HG02840 (cell line): ENCODE measurements around the gene BICD1.
"Not testable (repeated sequence)": the region's sequence is repeated elsewhere in the genome, so short reads cannot be mapped to it uniquely, and the experiment has no call there.

Source experiments
- ATAC-seq: cut with Tn5 transposase; IDR thresholded peaks from one replicate; pipeline ENCODE4 v1.9.1; 2021; ENCODE audit warnings: mild to moderate bottlenecking, moderate library complexity, moderate number of reproducible peaks; ENCODE audit not compliant: unreplicated experiment, low FRiP score

Gene BICD1

DNA sequence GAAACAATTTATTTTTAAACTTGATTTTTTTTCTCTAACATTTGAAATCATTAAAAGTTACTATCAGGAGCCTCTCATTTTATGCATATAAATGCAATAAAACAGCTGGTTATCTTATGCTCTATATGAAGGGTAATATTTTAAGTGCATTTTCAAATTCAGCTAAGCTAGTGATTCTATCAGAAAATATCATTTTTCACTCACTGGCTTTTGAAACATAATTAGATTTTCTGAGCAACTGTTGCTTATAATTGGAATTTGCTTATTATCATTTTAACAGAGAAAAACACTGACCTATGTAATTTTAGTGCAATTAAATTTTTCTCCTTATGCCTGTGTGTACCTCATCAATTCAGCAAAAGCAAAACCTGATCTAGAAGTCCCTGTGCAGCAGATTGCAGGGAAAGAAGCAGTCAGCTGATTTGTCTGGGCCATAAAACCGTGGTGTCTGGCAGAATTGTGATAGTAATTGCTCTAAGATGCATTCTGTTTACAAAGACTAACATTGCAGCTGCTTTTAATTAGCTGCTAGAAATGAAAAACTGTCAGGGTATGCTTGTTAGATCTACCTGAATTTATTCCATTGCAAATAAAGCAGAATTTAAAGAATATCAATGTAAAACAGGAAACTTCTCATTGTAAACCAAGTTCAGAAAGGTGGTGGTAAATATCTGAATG, 75.0 kb downstream of the BICD1 start:
- no peak for ATAC-seq

- no peak for ATAC-seq
These were observed 77.0 kb downstream of the BICD1 start for GRCh38 chr12:32183650-32184049.

GRCh38 chr12:32187127-32187526, 80.5 kb downstream of the BICD1 start:
- ATAC-seq, result not testable (repeated sequence)

DNA sequence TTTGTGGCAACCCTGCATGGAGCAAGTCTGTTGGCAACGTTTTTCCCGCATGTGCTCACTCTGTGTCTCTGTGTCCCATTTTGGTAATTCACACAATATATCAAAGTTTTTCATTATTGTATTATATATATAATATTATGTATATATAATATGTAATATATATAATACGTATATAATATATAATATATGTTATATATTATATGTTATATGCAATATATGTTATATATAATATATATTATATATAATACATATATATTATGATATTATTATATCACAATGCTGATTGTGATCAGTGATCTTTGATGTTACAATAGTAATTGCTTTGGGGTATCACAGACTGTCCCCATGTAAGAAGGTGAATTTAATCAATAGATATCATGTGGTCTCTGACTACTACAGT, 84.8 kb downstream of the BICD1 start:
- ATAC-seq, result no peak

DNA sequence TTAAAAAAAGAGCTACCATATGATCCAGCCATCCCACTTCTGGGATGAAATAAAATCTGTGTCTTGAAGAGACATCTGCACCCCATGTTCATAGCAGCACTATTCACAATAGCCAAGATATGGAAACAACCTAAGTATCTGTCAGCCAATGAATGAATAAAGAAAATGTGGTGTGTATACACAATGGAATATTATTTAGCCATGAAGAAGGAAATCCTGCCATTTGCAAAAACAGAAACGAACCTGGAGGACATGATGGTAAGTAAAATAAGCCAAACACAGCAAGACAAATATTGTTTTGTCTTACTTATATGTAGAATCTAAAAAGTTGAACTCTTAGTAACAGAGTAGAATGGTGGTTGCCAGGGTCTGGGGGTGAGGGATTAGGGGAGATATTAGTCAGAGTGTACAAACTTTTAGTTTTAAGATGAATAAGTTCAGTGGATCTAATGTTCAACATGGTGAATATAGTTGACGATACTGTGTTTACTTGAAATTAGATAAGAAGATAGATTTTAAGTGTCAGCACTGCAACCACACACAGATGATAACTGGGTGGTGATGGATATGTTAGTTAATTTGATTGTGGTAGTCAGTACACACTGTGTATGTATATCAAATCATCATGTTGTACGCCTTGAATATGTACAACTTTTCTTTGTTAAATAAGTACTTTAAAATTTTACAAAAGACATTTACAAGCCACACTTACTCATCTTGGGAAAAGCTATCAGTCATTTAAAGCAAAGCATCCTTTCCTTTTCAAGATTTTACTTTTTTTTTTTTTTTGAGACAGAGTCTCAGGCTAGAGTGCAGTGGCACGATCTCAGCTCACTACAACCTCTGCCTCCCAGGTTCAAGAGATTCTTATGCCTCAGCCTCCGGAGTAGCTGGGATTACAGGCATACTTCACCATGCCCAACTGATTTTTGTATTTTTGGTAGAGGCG, 89.9 kb downstream of the BICD1 start:
- no peak for ATAC-seq

DNA sequence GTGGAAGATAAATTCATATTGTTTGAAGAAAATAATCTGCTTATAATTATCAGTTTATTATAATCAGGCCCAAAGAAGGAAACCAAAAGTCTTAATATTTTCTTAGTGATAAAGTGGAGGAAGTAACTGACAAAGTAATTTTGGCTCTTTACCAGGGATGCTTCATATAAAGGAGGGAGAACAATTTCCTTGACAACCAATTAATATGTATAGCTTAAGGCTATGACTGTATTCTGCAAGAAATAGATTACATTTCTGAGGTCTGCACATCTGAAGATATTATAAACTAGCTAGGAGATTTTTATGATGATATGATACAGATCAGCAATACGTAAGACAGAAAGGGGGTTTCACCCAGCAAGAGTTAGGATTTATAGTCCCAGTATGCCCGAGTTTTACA, 90.8 kb downstream of the BICD1 start:
- ATAC-seq, result no peak

GRCh38 chr12:32198555-32198954, 91.9 kb downstream of the BICD1 start:
- ATAC-seq, result no peak

DNA sequence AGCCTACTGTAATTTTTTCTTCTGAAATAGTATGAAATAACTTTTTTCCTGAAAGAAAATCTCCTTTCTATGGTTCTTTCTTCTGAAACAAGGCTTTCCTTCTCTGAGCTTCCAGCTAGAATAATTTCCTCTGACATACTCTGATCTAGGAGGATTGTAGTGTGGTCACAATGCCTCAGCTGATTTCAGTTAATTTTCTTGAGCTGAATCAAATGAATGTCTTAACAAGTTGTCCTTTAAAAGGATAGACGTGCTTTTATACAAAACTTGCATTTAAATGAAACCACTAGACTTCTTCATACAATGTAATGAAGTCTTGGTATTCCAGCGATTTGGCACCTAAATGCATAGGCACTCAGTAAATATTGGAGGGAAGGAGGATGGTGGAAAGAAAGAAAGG, 94.4 kb downstream of the BICD1 start:
- no peak for ATAC-seq

- no peak for ATAC-seq
These were observed 95.3 kb downstream of the BICD1 start for GRCh38 chr12:32201976-32202375.

- no peak for ATAC-seq
These were observed 99.1 kb downstream of the BICD1 start for GRCh38 chr12:32205731-32206130.

GRCh38 chr12:32208355-32208754, 101.7 kb downstream of the BICD1 start:
- ATAC-seq, result no peak

DNA sequence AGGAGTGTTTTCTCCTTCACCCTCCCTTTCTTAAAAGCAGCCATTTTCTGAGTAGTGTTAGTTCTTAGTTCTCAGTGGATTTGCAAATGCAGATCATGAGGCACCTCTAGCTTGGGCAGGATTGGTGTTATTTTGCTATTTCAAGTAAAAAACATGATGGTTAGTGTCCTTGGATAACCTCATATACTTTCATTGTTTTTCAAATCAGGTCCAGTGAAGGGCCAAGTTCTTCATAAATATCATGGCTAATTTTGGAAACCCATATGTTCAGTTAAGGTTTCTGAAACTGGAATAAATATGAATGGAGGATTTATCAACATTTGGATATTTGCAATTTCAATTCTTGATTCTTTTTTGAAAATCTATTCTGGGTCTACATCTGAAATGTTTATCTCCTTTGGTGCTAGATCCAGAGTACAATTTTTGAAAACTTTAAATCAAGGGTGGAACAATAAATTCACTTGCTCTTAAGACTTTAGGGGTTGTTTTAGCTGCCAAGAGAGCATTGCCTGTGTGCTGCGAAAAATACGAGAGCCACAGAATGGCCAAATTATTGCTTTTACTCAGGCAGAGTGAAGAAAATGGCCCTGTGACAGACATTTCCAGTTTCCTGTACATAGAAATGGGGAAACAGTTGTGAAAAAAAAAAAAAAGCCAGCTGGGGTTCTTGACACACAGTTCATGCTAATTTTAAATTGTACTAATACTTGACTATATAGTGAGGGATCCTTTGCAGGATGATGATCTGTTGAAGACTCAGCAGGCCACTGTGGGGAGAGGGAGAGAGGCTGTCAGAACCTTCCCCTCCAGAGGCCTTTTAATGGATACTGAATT, 104.6 kb downstream of the BICD1 start:
- ATAC-seq, result no peak

- ATAC-seq, result no peak
These were observed 105.2 kb downstream of the BICD1 start for GRCh38 chr12:32211900-32212156.

- ATAC-seq, result no peak
These were observed 108.1 kb downstream of the BICD1 start for GRCh38 chr12:32214723-32215122.

GRCh38 chr12:32217354-32218310, 111.0 kb downstream of the BICD1 start:
- ATAC-seq, result no peak

GRCh38 chr12:32223941-32224340, 117.3 kb downstream of the BICD1 start:
- no peak for ATAC-seq

DNA sequence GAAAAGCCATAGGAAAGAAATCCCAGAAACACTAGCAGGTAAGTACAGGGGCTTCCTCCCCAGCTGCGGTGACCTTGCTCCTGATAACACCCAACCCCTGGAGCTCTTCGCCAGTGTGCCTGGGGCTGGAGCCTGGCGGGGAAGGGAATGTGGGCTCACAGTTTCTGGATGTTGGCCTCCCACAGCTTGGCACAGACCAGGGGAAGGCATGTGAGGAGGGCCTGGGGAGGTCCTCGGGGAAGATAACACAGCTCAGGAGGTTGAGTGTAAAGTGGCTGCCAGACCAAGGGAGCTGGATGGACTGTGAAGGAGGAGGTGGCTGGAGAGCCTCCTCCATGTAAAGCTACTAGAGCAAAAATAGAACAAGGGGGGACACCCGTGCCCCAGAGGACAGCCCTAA, 120.1 kb downstream of the BICD1 start:
- ATAC-seq, result no peak

- ATAC-seq, result no peak
These were observed 123.4 kb downstream of the BICD1 start for GRCh38 chr12:32229971-32230612.

- ATAC-seq, result no peak
These were observed 124.0 kb downstream of the BICD1 start for GRCh38 chr12:32230613-32230993.

DNA sequence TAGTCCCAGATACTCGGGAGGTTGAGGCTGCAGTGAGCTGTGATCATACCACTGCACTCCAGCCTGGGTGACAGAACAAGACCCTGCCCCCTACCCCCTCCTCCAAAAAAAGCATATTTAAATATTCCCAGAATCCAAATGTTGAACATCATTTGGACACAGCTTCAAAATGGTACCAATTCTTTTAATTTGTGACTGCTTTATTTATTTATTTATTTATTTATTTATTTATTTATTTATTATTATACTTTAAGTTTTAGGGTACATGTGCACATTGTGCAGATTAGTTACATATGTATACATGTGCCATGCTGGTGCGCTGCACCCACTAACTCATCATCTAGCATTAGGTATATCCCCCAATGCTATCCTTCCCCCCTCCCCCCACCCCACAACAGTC, 124.7 kb downstream of the BICD1 start:
- ATAC-seq, result not testable (repeated sequence)
